Loucy (cell line): ENCODE results near the gene TRPV4.

Experiments used
- H2AFZ ChIP-seq: fragments of 200-600 bp; sonication (generic); 2 replicates; pipeline ENCODE4 v1.6.0; 2016; ENCODE audit warnings: antibody characterized with exemption, mild to moderate bottlenecking, low read length, moderate library complexity
- H3F3A ChIP-seq: fragments of 200-600 bp; 2 replicates; pipeline ENCODE4 v1.6.0; 2016; ENCODE audit warnings: antibody characterized with exemption, low read depth, mild to moderate bottlenecking
- H3K27me3 ChIP-seq: fragments of 200-600 bp; sonication (generic); 2 replicates; pipeline ENCODE4 v1.6.1; 2014; ENCODE audit warnings: low read length, mild to moderate bottlenecking; ENCODE audit not compliant: insufficient read depth, poor library complexity, severe bottlenecking
- H3K36me3 ChIP-seq: fragments of 200-600 bp; sonication (generic); 2 replicates; pipeline ENCODE4 v1.6.1; 2016; ENCODE audit warnings: low read length; ENCODE audit not compliant: insufficient read depth
- H3K4me1 ChIP-seq: fragments of 200-600 bp; sonication (generic); 2 replicates; pipeline ENCODE4 v1.5.1; 2014; ENCODE audit warnings: low read length, mild to moderate bottlenecking; ENCODE audit not compliant: insufficient read depth, poor library complexity, severe bottlenecking
- H3K4me2 ChIP-seq: fragments of 200-600 bp; sonication (generic); 2 replicates; pipeline ENCODE4 v1.6.0; 2014; ENCODE audit warnings: antibody characterized with exemption, low read length, low read depth, mild to moderate bottlenecking; ENCODE audit not compliant: poor library complexity, severe bottlenecking
- H3K4me3 ChIP-seq: fragments of 200-600 bp; sonication (generic); 2 replicates; pipeline ENCODE4 v1.5.1; 2014; ENCODE audit warnings: low read length, mild to moderate bottlenecking, mixed read lengths; ENCODE audit not compliant: poor library complexity, severe bottlenecking
- H3K79me2 ChIP-seq: fragments of 200-600 bp; sonication (generic); 2 replicates; pipeline ENCODE4 v1.6.1; 2014; ENCODE audit warnings: low read length; ENCODE audit not compliant: insufficient read depth
- H3K9ac ChIP-seq: fragments of 200-600 bp; sonication (generic); 2 replicates; pipeline ENCODE4 v1.6.0; 2014; ENCODE audit warnings: mild to moderate bottlenecking, low read depth, low read length, moderate library complexity; ENCODE audit not compliant: poor library complexity, severe bottlenecking
- H3K9me2 ChIP-seq: fragments of 200-600 bp; sonication (generic); replicated peaks from 2 replicates; pipeline ENCODE4 v1.6.1; 2016; ENCODE audit warnings: low read depth, low read length, mixed read lengths
- H3K9me3 ChIP-seq: fragments of 200-600 bp; sonication (generic); 2 replicates; pipeline ENCODE4 v1.6.1; 2014; ENCODE audit warnings: mild to moderate bottlenecking, antibody characterized with exemption, low read length, low read depth; ENCODE audit not compliant: insufficient read depth
- H4K20me1 ChIP-seq: fragments of 200-600 bp; sonication (generic); 2 replicates; pipeline ENCODE4 v1.6.0; 2014; ENCODE audit warnings: antibody characterized with exemption, low read length, mild to moderate bottlenecking; ENCODE audit not compliant: insufficient read depth, poor library complexity, severe bottlenecking
- CTCF ChIP-seq: fragments of 200-600 bp; sonication (generic); conservative IDR thresholded peaks from 2 replicates; pipeline ENCODE4 v1.5.1; 2014; ENCODE audit warnings: mild to moderate bottlenecking, antibody characterized with exemption, low read length
- EZH2phosphoT487 ChIP-seq: fragments of 200-600 bp; IDR thresholded peaks from 2 replicates; pipeline ENCODE4 v1.6.1; 2018; ENCODE audit warnings: antibody characterized with exemption, mild to moderate bottlenecking, moderate library complexity, borderline replicate concordance

Gene TRPV4

GRCh38 chr12:109822951-109823411 lies 10.2 kb downstream of the TRPV4 start:
- no peaks in the 10 kb centered on the region for H3K4me1 ChIP-seq
- H4K20me1 ChIP-seq, result no peaks in the 10 kb centered on the region
- H3K27me3 ChIP-seq, result no peaks in the 10 kb centered on the region
- no peak overlapping the region for H3K4me3 ChIP-seq
- TF ChIP-seq EZH2phosphoT487 (no peak), CTCF (no peak)
- H3K36me3 ChIP-seq, result no peaks in the 10 kb centered on the region
- no peaks in the 10 kb centered on the region for H3K79me2 ChIP-seq
- H3K4me2 ChIP-seq, result no peak overlapping the region
- no peaks in the 10 kb centered on the region for H3K9me2 ChIP-seq
- H3K9me3 ChIP-seq, result no peaks in the 10 kb centered on the region
- no peak overlapping the region for H3K9ac ChIP-seq
- H3F3A ChIP-seq, result no peaks in the 10 kb centered on the region
- H2AFZ ChIP-seq, result no peak overlapping the region

GRCh38 chr12:109822416-109822815 lies 10.8 kb downstream of the TRPV4 start:
- Histone ChIP-seq H3K4me3 (no peak overlapping the region), H4K20me1 (no peaks in the 10 kb centered on the region), H3K4me2 (no peak overlapping the region), H3K9me3 (no peaks in the 10 kb centered on the region), H3K79me2 (no peaks in the 10 kb centered on the region), H3K36me3 (no peaks in the 10 kb centered on the region), H3K27me3 (no peaks in the 10 kb centered on the region), H2AFZ (no peak overlapping the region), H3F3A (no peaks in the 10 kb centered on the region), H3K4me1 (no peaks in the 10 kb centered on the region), H3K9me2 (no peaks in the 10 kb centered on the region), H3K9ac (no peak overlapping the region)
- TF ChIP-seq CTCF, result no peak
- TF ChIP-seq EZH2phosphoT487, result no peak

GRCh38 chr12:109821968-109822367 lies 11.2 kb downstream of the TRPV4 start:
- Histone ChIP-seq H3F3A (no peaks in the 10 kb centered on the region), H3K9me2 (no peaks in the 10 kb centered on the region), H2AFZ (no peak overlapping the region), H4K20me1 (no peaks in the 10 kb centered on the region), H3K4me2 (no peak overlapping the region), H3K9ac (no peak overlapping the region), H3K9me3 (no peaks in the 10 kb centered on the region), H3K4me1 (no peaks in the 10 kb centered on the region), H3K36me3 (no peaks in the 10 kb centered on the region), H3K79me2 (no peaks in the 10 kb centered on the region), H3K27me3 (no peaks in the 10 kb centered on the region), H3K4me3 (no peak overlapping the region)
- TF ChIP-seq EZH2phosphoT487, result no peak
- TF ChIP-seq CTCF, result no peak
